ENCODE measurements around the gene P4HB. TPM values are rescaled to one million over a fixed set of nuclear protein-coding genes. Genes with fewer than 3 reads are reported as not detected.

Gene P4HB
- total and polyA plus RNA-seq, 9 donors: 383 to 577 (median 443) TPM

- H3K36me3 ChIP-seq (ENCODE audit: control insufficient read depth, insufficient read depth, low read length): peaks cover 10% of the 10 kb centered on the region
- no peaks in the 10 kb centered on the region for H3K27me3 ChIP-seq (ENCODE audit: control insufficient read depth, insufficient read depth, low read length)
- peaks cover 34% of the 10 kb centered on the region for H3K4me1 ChIP-seq (ENCODE audit: control insufficient read depth, insufficient read depth, low read length)
- H3K4me3 ChIP-seq (ENCODE audit: low read length): peak overlapping the region; percentile 88
- H3K27ac ChIP-seq (ENCODE audit: low read length): peak overlapping the region; percentile 89
- no peaks in the 10 kb centered on the region for H3K9me3 ChIP-seq (replicated peaks; ENCODE audit: control insufficient read depth, low read depth, low read length)
- peak; percentile 48 for DNase-seq
- 0% methylated on average over 63 of the region's 65 CpGs for WGBS (ENCODE audit: insufficient coverage)
Measured at GRCh38 chr17:81832608-81833159, 27.7 kb downstream of the P4HB start.

GRCh38 chr17:81831957-81832607 lies 28.3 kb downstream of the P4HB start:
- Histone ChIP-seq H3K9me3 (replicated peaks; ENCODE audit: control insufficient read depth, low read depth, low read length) (no peaks in the 10 kb centered on the region), H3K4me3 (ENCODE audit: low read length) (peak overlapping the region; percentile 88), H3K27me3 (ENCODE audit: control insufficient read depth, insufficient read depth, low read length) (no peaks in the 10 kb centered on the region), H3K27ac (ENCODE audit: low read length) (peak overlapping the region; percentile 89), H3K36me3 (ENCODE audit: control insufficient read depth, insufficient read depth, low read length) (peaks cover 10% of the 10 kb centered on the region), H3K4me1 (ENCODE audit: control insufficient read depth, insufficient read depth, low read length) (peaks cover 34% of the 10 kb centered on the region)
- 27% methylated on average over 15 of the region's 18 CpGs for WGBS (ENCODE audit: insufficient coverage)
- peak; percentile 39 for DNase-seq

GRCh38 chr17:81831563-81831956 lies 28.8 kb downstream of the P4HB start:
- peaks cover 10% of the 10 kb centered on the region for H3K36me3 ChIP-seq (ENCODE audit: control insufficient read depth, insufficient read depth, low read length)
- H3K4me1 ChIP-seq (ENCODE audit: control insufficient read depth, insufficient read depth, low read length): peaks cover 34% of the 10 kb centered on the region
- 94% methylated on average over 3 of the region's 7 CpGs for WGBS (ENCODE audit: insufficient coverage)
- H3K9me3 ChIP-seq (replicated peaks; ENCODE audit: control insufficient read depth, low read depth, low read length): no peaks in the 10 kb centered on the region
- no peak for DNase-seq
- H3K27ac ChIP-seq (ENCODE audit: low read length): peak overlapping the region; percentile 89
- peak overlapping the region; percentile 88 for H3K4me3 ChIP-seq (ENCODE audit: low read length)
- no peaks in the 10 kb centered on the region for H3K27me3 ChIP-seq (ENCODE audit: control insufficient read depth, insufficient read depth, low read length)

- Histone ChIP-seq H3K4me3 (ENCODE audit: low read length) (no peak overlapping the region), H3K27me3 (ENCODE audit: control insufficient read depth, insufficient read depth, low read length) (no peaks in the 10 kb centered on the region), H3K27ac (ENCODE audit: low read length) (no peak overlapping the region), H3K9me3 (replicated peaks; ENCODE audit: control insufficient read depth, low read depth, low read length) (no peaks in the 10 kb centered on the region), H3K36me3 (ENCODE audit: control insufficient read depth, insufficient read depth, low read length) (peaks cover 16% of the 10 kb centered on the region), H3K4me1 (ENCODE audit: control insufficient read depth, insufficient read depth, low read length) (peaks cover 34% of the 10 kb centered on the region)
- WGBS (ENCODE audit: insufficient coverage): 83% methylated on average over 6 of the region's 6 CpGs
- no peak for DNase-seq
Measured at GRCh38 chr17:81829858-81830257, 30.5 kb downstream of the P4HB start.

- Histone ChIP-seq H3K4me1 (ENCODE audit: control insufficient read depth, insufficient read depth, low read length) (peaks cover 26% of the 10 kb centered on the region), H3K27me3 (ENCODE audit: control insufficient read depth, insufficient read depth, low read length) (no peaks in the 10 kb centered on the region), H3K9me3 (replicated peaks; ENCODE audit: control insufficient read depth, low read depth, low read length) (no peaks in the 10 kb centered on the region), H3K27ac (ENCODE audit: low read length) (no peak overlapping the region), H3K4me3 (ENCODE audit: low read length) (no peak overlapping the region), H3K36me3 (ENCODE audit: control insufficient read depth, insufficient read depth, low read length) (peaks cover 27% of the 10 kb centered on the region)
- WGBS (ENCODE audit: insufficient coverage): 73% methylated on average over 5 of the region's 7 CpGs
- no peak for DNase-seq
Measured at GRCh38 chr17:81828656-81829055, 31.7 kb downstream of the P4HB start.

- no peak overlapping the region for H3K27ac ChIP-seq (ENCODE audit: low read length)
- peaks cover 50% of the 10 kb centered on the region for H3K36me3 ChIP-seq (ENCODE audit: control insufficient read depth, insufficient read depth, low read length)
- no peaks in the 10 kb centered on the region for H3K27me3 ChIP-seq (ENCODE audit: control insufficient read depth, insufficient read depth, low read length)
- no peak for DNase-seq
- no peaks in the 10 kb centered on the region for H3K9me3 ChIP-seq (replicated peaks; ENCODE audit: control insufficient read depth, low read depth, low read length)
- H3K4me1 ChIP-seq (ENCODE audit: control insufficient read depth, insufficient read depth, low read length): peaks cover 25% of the 10 kb centered on the region
- 70% methylated on average over 9 of the region's 11 CpGs for WGBS (ENCODE audit: insufficient coverage)
- no peak overlapping the region for H3K4me3 ChIP-seq (ENCODE audit: low read length)
Measured at GRCh38 chr17:81825841-81826466, 34.4 kb downstream of the P4HB start.

- H3K27me3 ChIP-seq (ENCODE audit: control insufficient read depth, insufficient read depth, low read length): no peaks in the 10 kb centered on the region
Measured at GRCh38 chr17:81824595-81824994, 35.7 kb downstream of the P4HB start.

GRCh38 chr17:81823820-81824550 lies 36.4 kb downstream of the P4HB start:
- WGBS (ENCODE audit: insufficient coverage): 90% methylated on average over 32 of the region's 33 CpGs
- H3K4me1 ChIP-seq (ENCODE audit: control insufficient read depth, insufficient read depth, low read length): peaks cover 25% of the 10 kb centered on the region
- H3K27ac ChIP-seq (ENCODE audit: low read length): no peak overlapping the region
- H3K36me3 ChIP-seq (ENCODE audit: control insufficient read depth, insufficient read depth, low read length): peaks cover 46% of the 10 kb centered on the region
- H3K4me3 ChIP-seq (ENCODE audit: low read length): no peak overlapping the region
- no peaks in the 10 kb centered on the region for H3K9me3 ChIP-seq (replicated peaks; ENCODE audit: control insufficient read depth, low read depth, low read length)
- DNase-seq: no peak
- H3K27me3 ChIP-seq (ENCODE audit: control insufficient read depth, insufficient read depth, low read length): no peaks in the 10 kb centered on the region

More at GRCh38 chr17:81824595-81824994, 35.7 kb downstream of the P4HB start:
- no peaks in the 10 kb centered on the region for H3K9me3 ChIP-seq (replicated peaks; ENCODE audit: control insufficient read depth, low read depth, low read length)
- no peak overlapping the region for H3K27ac ChIP-seq (ENCODE audit: low read length)
- DNase-seq: no peak
- peaks cover 25% of the 10 kb centered on the region for H3K4me1 ChIP-seq (ENCODE audit: control insufficient read depth, insufficient read depth, low read length)
- H3K36me3 ChIP-seq (ENCODE audit: control insufficient read depth, insufficient read depth, low read length): peaks cover 46% of the 10 kb centered on the region
- no peak overlapping the region for H3K4me3 ChIP-seq (ENCODE audit: low read length)
- WGBS (ENCODE audit: insufficient coverage): 78% methylated on average over 10 of the region's 11 CpGs

- Histone ChIP-seq H3K27ac (ENCODE audit: low read length) (no peak overlapping the region), H3K4me1 (ENCODE audit: control insufficient read depth, insufficient read depth, low read length) (peaks cover 18% of the 10 kb centered on the region), H3K9me3 (replicated peaks; ENCODE audit: control insufficient read depth, low read depth, low read length) (no peaks in the 10 kb centered on the region), H3K4me3 (ENCODE audit: low read length) (no peak overlapping the region), H3K36me3 (ENCODE audit: control insufficient read depth, insufficient read depth, low read length) (peaks cover 40% of the 10 kb centered on the region), H3K27me3 (ENCODE audit: control insufficient read depth, insufficient read depth, low read length) (no peaks in the 10 kb centered on the region)
- DNase-seq: no peak
- WGBS (ENCODE audit: insufficient coverage): 90% methylated on average over 25 of the region's 30 CpGs
Measured at GRCh38 chr17:81822996-81823819, 37.1 kb downstream of the P4HB start.
